K562 treated with DMSO at 1 percent for 24 hours (cell line): ENCODE measurements around the gene ARSA. TPM values are rescaled to one million over a fixed set of nuclear protein-coding genes. Genes with fewer than 3 reads are reported as not detected.

Source experiments
- total RNA-seq: library from RNA; unstranded; fragments of 300-600 nt; gene quantifications from 2 replicates; pipeline ENCODE4 v1.2.3, GENCODE V29; 2022; ENCODE audit warnings: low read depth; ENCODE audit not compliant: insufficient read depth

The ARSA gene
- 23.1 and 29.4 TPM in 2 replicates for total RNA-seq

DNA sequence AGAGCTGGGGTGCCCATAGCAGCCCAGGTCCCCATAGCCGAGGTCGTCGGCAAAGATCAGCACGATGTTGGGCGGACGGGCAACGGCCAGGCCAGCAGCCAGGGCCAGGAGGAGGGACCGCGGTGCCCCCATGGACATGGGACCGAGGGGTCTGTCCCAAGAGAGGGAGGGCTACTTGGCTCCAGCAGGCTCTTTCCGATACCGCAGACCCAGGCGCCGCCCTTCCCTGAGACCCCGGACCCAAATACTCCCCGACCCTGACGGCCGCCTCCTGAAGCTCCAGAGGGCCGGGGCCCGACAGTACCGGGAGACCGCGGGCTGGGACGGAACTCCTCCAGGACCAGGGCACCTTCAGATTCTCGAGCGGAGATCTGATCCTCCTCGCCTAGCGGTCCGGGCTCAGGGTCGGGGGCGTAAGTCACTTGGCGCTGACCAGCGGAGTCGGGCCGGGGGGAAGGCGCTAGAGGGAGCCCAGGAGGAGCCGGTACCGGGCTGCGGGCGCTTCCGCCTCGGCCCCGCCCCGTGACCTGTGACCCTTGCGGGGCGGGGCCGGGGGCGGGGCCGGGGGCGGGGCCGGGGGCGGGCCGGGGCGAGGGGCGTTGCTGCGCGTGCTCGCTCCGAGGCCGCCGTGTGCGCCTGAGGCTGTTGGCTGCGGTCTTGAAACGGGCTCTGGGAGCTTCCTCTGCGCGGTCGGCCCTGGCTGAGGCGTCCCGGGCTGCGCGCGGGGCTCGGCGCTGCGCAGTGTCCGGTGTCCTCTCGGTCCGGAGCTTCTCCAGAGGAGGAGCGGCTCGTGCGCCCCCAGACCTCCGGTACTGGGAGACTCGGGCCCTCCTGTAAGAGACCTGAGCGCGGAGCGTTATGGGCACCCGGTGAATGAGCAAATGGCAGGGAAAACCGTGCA lies at the start of gene ARSA:
ARSA (minus strand) TSS at position 511 of the 901 bp plus-strand sequence; CDS start at position 138, 373 bp downstream.

DNA sequence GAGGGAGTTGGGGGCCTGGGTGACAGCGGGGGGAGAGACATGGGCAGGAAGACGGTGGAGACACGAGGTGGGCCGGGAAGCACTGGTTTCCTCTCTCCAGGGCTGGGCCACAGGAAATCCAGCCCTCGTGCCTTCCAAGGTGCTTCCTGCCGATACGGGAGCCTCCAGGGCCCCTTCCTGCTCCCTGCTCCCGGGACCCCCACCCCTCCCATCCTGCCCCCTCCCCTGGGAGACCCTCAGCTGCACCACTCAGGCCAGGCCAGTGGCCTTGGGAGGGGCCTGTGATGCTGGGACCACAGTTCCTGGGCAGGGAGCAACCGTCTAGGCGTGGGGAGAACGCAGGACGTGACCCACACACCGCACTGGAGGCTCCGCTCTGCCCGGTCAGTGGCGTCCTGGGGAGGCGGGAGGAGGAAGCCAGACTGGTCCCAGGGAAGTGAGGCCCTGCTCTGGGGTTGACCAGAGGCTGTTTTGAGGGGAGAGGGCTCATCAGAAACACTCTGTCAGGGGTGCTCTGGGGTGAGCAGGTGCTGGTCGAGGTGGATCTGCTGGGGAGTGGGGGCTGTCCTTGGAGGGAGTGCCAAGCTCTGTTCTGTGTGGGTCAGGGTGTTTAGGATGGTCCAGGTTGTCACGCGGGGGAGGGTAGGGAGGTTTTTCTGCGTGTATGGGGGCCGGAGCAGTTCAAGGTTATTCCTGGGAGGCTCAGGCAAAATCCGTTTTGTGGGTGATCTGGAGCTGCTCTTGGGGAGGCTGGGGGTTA lies 44.7 kb upstream of the ARSA start, which contains the start of gene SHANK3:
SHANK3 (plus strand) TSS at position 353 of the 760 bp plus-strand sequence.

DNA sequence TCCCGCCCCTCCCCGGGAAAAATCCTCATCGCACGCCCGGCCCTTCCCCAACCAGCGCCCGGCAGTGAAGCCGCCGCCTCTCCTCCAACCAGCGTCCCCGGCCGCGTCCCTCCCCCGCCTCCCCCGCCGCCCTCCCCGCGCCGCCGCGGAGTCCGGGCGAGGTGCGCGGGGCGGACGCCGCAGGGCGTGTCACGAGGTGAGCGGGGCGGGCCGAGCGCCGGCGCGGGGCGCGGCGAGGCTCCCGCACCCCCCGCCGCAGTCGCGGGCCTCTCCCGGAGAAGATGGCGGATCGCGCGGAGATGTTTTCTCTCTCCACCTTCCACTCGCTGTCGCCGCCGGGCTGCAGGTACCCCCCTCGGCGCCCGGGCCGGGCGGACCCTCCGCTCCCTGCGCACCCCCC lies 27.4 kb downstream of the ARSA start, which contains the start of gene MAPK8IP2:
MAPK8IP2 (plus strand) TSS at position 256 of the 400 bp plus-strand sequence; CDS start at position 282, 26 bp downstream.

DNA sequence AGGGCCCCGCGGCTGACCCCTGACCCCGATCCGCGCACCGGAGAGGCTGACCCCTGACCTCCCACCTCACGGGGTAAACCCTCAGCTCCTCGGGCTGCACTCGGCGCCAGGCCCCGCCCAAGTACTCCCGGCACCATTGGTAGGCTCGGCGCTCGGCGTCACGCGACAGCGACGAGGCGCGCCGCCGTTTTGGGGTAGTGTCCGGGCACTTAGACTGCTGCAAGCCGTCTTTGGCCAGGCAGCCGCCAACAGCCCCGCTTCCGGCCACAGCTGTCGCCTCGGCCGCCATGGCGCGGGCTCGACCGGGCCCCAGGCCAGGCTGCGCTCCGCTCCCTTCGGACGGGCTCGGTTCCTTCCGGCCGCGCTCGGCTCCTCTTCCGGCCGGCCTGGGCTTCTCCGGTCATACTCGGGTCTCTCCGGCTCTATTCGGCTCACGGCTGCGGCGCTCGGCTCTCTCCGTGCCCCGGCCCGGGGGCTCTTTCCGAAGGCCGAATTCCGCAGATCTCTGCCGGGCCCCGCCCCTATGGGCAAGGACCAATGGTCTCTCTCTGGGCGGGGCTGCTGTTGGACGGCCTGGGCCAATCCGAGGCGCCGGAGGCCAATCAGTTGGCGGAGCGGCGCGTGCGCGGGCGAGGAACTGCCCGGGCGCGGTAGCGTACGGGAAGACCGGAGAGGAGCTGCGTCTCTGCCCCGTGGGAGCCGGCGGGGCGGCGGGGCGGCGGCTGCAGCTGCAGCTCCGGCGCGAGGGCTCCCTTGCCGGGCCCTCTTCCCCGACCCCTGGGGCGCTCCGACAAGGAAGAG lies 45.3 kb downstream of the ARSA start, which contains the start of gene CHKB:
CHKB (minus strand) TSS at position 357 of the 801 bp plus-strand sequence; CDS start at position 289, 68 bp downstream.

DNA sequence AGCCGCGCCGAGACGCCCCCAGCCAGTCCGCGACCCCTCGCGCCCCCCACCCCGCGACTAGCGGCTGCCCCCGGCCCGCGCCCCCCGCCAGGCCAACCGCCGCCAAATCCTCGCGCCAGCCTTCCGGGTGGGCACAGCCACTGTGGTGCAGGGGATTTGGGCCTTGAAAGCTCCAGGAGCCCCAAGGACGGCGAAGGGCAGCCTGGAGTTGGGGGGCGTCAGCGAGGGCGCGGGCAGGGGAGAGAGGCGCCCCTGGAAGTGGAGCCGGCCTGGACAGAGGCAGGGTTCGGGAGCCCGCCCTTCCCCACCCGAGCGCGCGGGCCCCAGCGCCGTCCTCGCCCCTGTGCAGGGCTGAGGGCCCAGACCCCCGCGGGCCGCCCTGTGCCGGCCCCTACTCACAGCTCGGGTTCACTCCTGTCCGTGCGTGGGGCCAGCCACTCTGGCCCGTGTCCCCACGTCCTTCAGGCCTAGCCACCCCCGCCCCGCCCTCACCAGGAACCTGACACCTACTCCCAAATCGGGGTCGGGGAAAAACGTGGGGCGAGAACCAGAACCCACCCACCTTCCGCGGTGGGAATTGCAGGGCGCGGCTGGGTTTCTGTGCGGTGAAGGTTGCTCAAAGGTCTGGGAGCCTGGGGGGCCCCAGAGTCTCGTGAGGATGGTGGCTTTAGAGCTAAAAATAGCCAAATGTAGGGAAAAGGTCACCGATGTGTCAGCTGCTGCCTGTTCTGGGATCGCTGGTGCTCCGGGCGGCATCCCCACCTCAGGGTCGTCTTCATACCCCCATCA lies 49.8 kb downstream of the ARSA start, which contains the start of gene CPT1B:
CPT1B (minus strand) TSS at position 441 of the 789 bp plus-strand sequence. CDS start 512 bp downstream, outside the sequence.

Other genes starting within 250 kb of the ARSA start
- 69.1 and 76.1 TPM in 2 replicates for gene SBF1, start 153.1 kb downstream of the ARSA start, total RNA-seq
- gene ADM2, start 146.6 kb downstream of the ARSA start, total RNA-seq, result 12.9 and 14.0 TPM in 2 replicates
- not detected in 2 replicates for gene MIOX, start 141.3 kb downstream of the ARSA start, total RNA-seq
- gene LMF2, start 120.5 kb downstream of the ARSA start, total RNA-seq, result 72.9 and 74.8 TPM in 2 replicates
- 67.3 and 87.7 TPM in 2 replicates for gene NCAPH2, start 119.9 kb downstream of the ARSA start, total RNA-seq
- 3.4 and 6.5 TPM in 2 replicates for gene SCO2, start 102.6 kb downstream of the ARSA start, total RNA-seq
- 2.3 and 3.7 TPM in 2 replicates for gene TYMP, start 98.1 kb downstream of the ARSA start, total RNA-seq
- gene KLHDC7B, start 82.3 kb downstream of the ARSA start, total RNA-seq, result 5.1 and 7.9 TPM in 2 replicates
- gene SYCE3, start 65.2 kb downstream of the ARSA start, total RNA-seq, result not detected in 2 replicates
- 6.1 and 6.2 TPM in 2 replicates for gene CPT1B, start 49.7 kb downstream of the ARSA start, total RNA-seq
- gene CHKB, start 45.3 kb downstream of the ARSA start, total RNA-seq, result 10.0 and 15.3 TPM in 2 replicates
- 1.1 and 1.8 TPM in 2 replicates for gene MAPK8IP2, start 27.4 kb downstream of the ARSA start, total RNA-seq
- 0.13 TPM in 2 replicates for gene SHANK3, start 44.7 kb upstream of the ARSA start, total RNA-seq
- not detected in 2 replicates for gene ACR, start 110.1 kb upstream of the ARSA start, total RNA-seq
- gene RABL2B, start 155.5 kb upstream of the ARSA start, total RNA-seq, result 4.1 and 6.1 TPM in 2 replicates